ENCODE data around the gene NFATC2.
A peak's percentile ranks its signal among the peaks of the same experiment; 100 is the strongest.

Gene NFATC2

DNA sequence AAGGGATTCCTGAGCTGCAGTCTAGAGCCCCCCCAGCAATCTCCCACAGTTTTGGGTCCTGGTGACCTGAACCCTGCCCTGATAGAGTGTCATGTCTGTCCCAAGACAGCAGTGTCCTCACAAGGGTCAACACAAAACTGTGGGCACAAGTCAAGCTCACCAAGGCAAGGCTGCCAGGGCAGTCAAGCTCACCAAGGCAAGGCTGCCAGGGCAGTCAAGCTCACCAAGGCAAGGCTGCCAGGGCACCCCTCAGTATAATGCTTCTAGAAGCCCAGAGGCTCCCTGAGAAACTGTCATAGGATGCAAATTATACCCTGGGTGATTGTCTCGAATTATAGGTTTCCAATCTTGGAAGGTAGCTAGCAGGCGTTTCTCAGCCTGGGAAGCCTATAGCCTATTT lies 108.5 kb downstream of the NFATC2 start:
- peaks cover 0 to 17% (median 0%) of the 10 kb centered on the region in 11 experiments; a peak in 3 of 22 replicates for H4K20me1 ChIP-seq
- peaks cover 0 to 35% (median 7%) of the 10 kb centered on the region in 11 experiments; a peak in 8 of 22 replicates for H3K36me3 ChIP-seq
- no peak overlapping the region for H3K4me3 ChIP-seq
- no peaks in the 10 kb centered on the region for H3K27me3 ChIP-seq
- H3K4me1 ChIP-seq: peaks cover 40 to 82% (median 67%) of the 10 kb centered on the region in 10 experiments
- no peak overlapping the region for H3K9ac ChIP-seq
- peak overlapping the region in 1 of 11 experiments; percentile 33; a peak in 1 of 22 replicates for H3K27ac ChIP-seq
- no peak for TF ChIP-seq Cebpa-rat (IDR thresholded peaks at IDR 0.05)
- H3K4me2 ChIP-seq: peak overlapping the region in 8 of 11 experiments; percentile 29 to 90 (median 84); a peak in 16 of 22 replicates
- H3K9me3 ChIP-seq (replicated peaks in 1 of 11): no peaks in the 10 kb centered on the region

GRCh38 chr20:51432875-51433274 lies 109.6 kb downstream of the NFATC2 start:
- H3K4me1 ChIP-seq: peaks cover 34 to 83% (median 72%) of the 10 kb centered on the region in 10 experiments
- H3K36me3 ChIP-seq: peaks cover 0 to 29% (median 7%) of the 10 kb centered on the region in 11 experiments; a peak in 8 of 22 replicates
- H3K9ac ChIP-seq: no peak overlapping the region; a peak in 1 of 22 replicates
- H3K27ac ChIP-seq: peak overlapping the region in 4 of 11 experiments; percentile 55 to 73 (median 66); a peak in 4 of 22 replicates
- H3K4me2 ChIP-seq: peak overlapping the region in 10 of 11 experiments; percentile 32 to 90 (median 84); a peak in 18 of 22 replicates
- H3K9me3 ChIP-seq (replicated peaks in 1 of 11): no peaks in the 10 kb centered on the region
- no peak overlapping the region for H3K4me3 ChIP-seq
- TF ChIP-seq Cebpa-rat (IDR thresholded peaks at IDR 0.05): no peak
- H4K20me1 ChIP-seq: peaks cover 0 to 17% (median 0%) of the 10 kb centered on the region in 11 experiments; a peak in 3 of 22 replicates
- H3K27me3 ChIP-seq: no peaks in the 10 kb centered on the region

DNA sequence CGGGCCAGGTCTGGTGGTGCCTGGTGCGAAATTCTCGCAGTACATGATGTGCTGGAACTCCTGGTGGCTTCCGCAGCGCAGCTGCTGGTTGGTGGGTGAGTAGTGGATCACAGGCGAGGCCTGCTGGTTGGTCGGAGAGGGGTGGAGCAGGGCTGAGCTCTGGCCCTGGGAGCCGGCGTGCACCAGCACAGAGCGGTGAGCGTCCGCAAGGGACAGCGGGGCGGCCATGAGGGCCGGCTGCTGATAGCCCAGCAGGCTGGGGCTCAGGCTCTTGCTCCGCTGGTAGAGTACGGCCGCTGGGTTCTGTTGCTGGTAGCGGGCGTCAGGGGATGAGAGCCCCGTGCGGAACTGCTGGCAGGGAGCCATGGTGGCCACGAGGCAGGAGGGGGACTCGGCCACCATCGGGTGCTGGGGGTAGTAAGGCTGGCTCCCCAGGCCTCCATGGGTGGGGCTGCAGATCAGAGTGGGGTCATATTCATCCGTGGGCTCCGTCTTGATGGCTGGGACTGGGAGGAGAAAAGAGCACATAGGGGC lies 110.2 kb downstream of the NFATC2 start:
- peak overlapping the region in 4 of 11 experiments; percentile 31 to 54 (median 48); a peak in 8 of 22 replicates for H3K9ac ChIP-seq
- H3K4me2 ChIP-seq: peak overlapping the region; percentile 30 to 90 (median 84); a peak in 21 of 22 replicates
- peaks cover 28 to 83% (median 76%) of the 10 kb centered on the region in 10 experiments for H3K4me1 ChIP-seq
- peaks cover 0 to 17% (median 0%) of the 10 kb centered on the region in 11 experiments; a peak in 3 of 22 replicates for H4K20me1 ChIP-seq
- no peaks in the 10 kb centered on the region for H3K27me3 ChIP-seq
- peaks cover 0 to 25% (median 7%) of the 10 kb centered on the region in 11 experiments; a peak in 7 of 22 replicates for H3K36me3 ChIP-seq
- no peak for TF ChIP-seq Cebpa-rat (IDR thresholded peaks at IDR 0.05)
- H3K27ac ChIP-seq: peak overlapping the region in 8 of 11 experiments; percentile 7 to 73 (median 52); a peak in 11 of 22 replicates
- no peaks in the 10 kb centered on the region for H3K9me3 ChIP-seq (replicated peaks in 1 of 11)
- H3K4me3 ChIP-seq: no peak overlapping the region

GRCh38 chr20:51431321-51431720 lies 111.2 kb downstream of the NFATC2 start:
- Histone ChIP-seq H3K27ac (peak overlapping the region in 6 of 11 experiments; percentile 31 to 73 (median 59); a peak in 10 of 22 replicates), H3K4me1 (peaks cover 24 to 88% (median 85%) of the 10 kb centered on the region in 10 experiments), H3K4me2 (peak overlapping the region; percentile 30 to 90 (median 84)), H3K9me3 (replicated peaks in 1 of 11) (no peaks in the 10 kb centered on the region), H3K4me3 (no peak overlapping the region; a peak in 1 of 20 replicates), H3K36me3 (peaks cover 0 to 25% (median 7%) of the 10 kb centered on the region in 11 experiments; a peak in 7 of 22 replicates), H3K9ac (peak overlapping the region in 6 of 11 experiments; percentile 2 to 54 (median 44); a peak in 10 of 22 replicates), H3K27me3 (no peaks in the 10 kb centered on the region), H4K20me1 (peaks cover 0 to 17% (median 0%) of the 10 kb centered on the region in 11 experiments; a peak in 3 of 22 replicates)
- TF ChIP-seq Cebpa-rat (IDR thresholded peaks at IDR 0.05): no peak

- H3K4me2 ChIP-seq: peak overlapping the region in 9 of 11 experiments; percentile 75 to 90 (median 85); a peak in 18 of 22 replicates
- no peaks in the 10 kb centered on the region for H3K9me3 ChIP-seq (replicated peaks in 1 of 11)
- peaks cover 0 to 17% (median 0%) of the 10 kb centered on the region in 11 experiments; a peak in 3 of 22 replicates for H4K20me1 ChIP-seq
- H3K4me3 ChIP-seq: no peak overlapping the region
- no peak for TF ChIP-seq Cebpa-rat (IDR thresholded peaks at IDR 0.05)
- no peaks in the 10 kb centered on the region for H3K27me3 ChIP-seq
- peaks cover 0 to 26% (median 7%) of the 10 kb centered on the region in 11 experiments; a peak in 7 of 22 replicates for H3K36me3 ChIP-seq
- peak overlapping the region in 1 of 11 experiments; percentile 6; a peak in 1 of 22 replicates for H3K9ac ChIP-seq
- peaks cover 24 to 98% (median 94%) of the 10 kb centered on the region in 10 experiments for H3K4me1 ChIP-seq
- H3K27ac ChIP-seq: peak overlapping the region in 3 of 11 experiments; percentile 10 to 68 (median 56); a peak in 6 of 22 replicates
Measured at GRCh38 chr20:51430198-51430950, 112.1 kb downstream of the NFATC2 start.

DNA sequence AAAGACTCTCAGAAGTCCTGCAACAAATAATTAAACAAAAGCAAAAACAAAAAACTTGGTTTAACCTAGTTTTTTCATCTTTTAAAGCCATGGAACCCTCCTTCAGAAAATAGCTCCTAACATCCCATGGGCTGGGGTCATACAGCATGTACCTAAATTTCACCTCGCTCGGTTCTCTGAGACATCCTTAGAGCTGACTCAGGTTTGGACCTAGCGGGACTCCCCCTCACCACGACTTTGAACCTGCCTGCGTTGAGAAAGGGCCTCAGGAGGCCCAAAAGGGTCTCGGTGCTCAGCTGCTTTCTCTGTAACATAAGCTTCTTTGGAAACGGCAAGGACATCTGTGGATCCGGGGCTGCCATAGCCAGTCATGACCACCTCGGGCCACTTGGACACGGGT lies 112.8 kb downstream of the NFATC2 start:
- no peak for TF ChIP-seq Cebpa-rat (IDR thresholded peaks at IDR 0.05)
- Histone ChIP-seq H3K4me2 (peak overlapping the region in 9 of 11 experiments; percentile 75 to 90 (median 85); a peak in 18 of 22 replicates), H3K27ac (peak overlapping the region in 2 of 11 experiments; percentile 19 to 56; a peak in 3 of 22 replicates), H4K20me1 (peaks cover 0 to 17% (median 0%) of the 10 kb centered on the region in 11 experiments; a peak in 3 of 22 replicates), H3K36me3 (peaks cover 0 to 22% (median 2%) of the 10 kb centered on the region in 11 experiments; a peak in 7 of 22 replicates), H3K9ac (peak overlapping the region in 1 of 11 experiments; percentile 5; a peak in 1 of 22 replicates), H3K4me3 (no peak overlapping the region), H3K4me1 (peaks cover 24 to 100% (median 96%) of the 10 kb centered on the region in 10 experiments), H3K9me3 (replicated peaks in 1 of 11) (no peaks in the 10 kb centered on the region), H3K27me3 (no peaks in the 10 kb centered on the region)

DNA sequence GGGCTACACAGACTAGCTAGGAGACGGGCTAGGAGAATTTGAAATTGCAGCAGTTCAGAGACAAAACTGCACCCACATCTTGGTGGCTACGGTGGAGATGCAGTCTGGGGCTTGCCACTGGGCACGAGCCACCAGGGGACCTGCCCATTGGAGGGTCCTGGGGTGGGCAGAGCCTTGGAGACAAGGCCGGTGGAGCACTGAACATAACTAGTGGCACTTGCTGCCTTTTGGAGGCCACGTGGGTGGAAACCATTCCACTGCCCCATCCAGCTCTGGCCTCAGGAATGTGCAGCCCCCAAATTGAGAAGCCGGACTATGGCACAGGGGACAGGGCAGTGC lies 113.4 kb downstream of the NFATC2 start:
- Histone ChIP-seq H3K9me3 (replicated peaks in 1 of 11) (no peaks in the 10 kb centered on the region), H3K27ac (peak overlapping the region in 1 of 11 experiments; percentile 56; a peak in 1 of 22 replicates), H3K27me3 (no peaks in the 10 kb centered on the region), H3K36me3 (peaks cover 0 to 19% (median 0%) of the 10 kb centered on the region in 11 experiments; a peak in 5 of 22 replicates), H3K4me2 (peak overlapping the region in 10 of 11 experiments; percentile 30 to 90 (median 84); a peak in 18 of 22 replicates), H3K4me1 (peaks cover 24 to 100% (median 90%) of the 10 kb centered on the region in 10 experiments), H4K20me1 (peaks cover 0 to 17% (median 0%) of the 10 kb centered on the region in 11 experiments; a peak in 3 of 22 replicates), H3K4me3 (no peak overlapping the region), H3K9ac (no peak overlapping the region)
- TF ChIP-seq Cebpa-rat (IDR thresholded peaks at IDR 0.05): no peak

- peaks cover 0 to 17% (median 0%) of the 10 kb centered on the region in 11 experiments; a peak in 3 of 22 replicates for H4K20me1 ChIP-seq
- H3K4me1 ChIP-seq: peaks cover 24 to 95% (median 85%) of the 10 kb centered on the region in 10 experiments
- H3K36me3 ChIP-seq: peaks cover 0 to 19% (median 0%) of the 10 kb centered on the region in 11 experiments; a peak in 5 of 22 replicates
- peak overlapping the region; percentile 8 to 90 (median 84); a peak in 19 of 22 replicates for H3K4me2 ChIP-seq
- no peaks in the 10 kb centered on the region for H3K9me3 ChIP-seq (replicated peaks in 1 of 11)
- no peak overlapping the region for H3K9ac ChIP-seq
- no peak overlapping the region for H3K4me3 ChIP-seq
- 0 out of 22 replicates have a peak overlapping the region, but pooled peaks of 1 of the 11 experiments have one; percentile 3 for H3K27ac ChIP-seq
- TF ChIP-seq Cebpa-rat (IDR thresholded peaks at IDR 0.05): no peak
- no peaks in the 10 kb centered on the region for H3K27me3 ChIP-seq
Measured at GRCh38 chr20:51428401-51429143, 113.9 kb downstream of the NFATC2 start.
